Stimulated activated CD4-positive, alpha-beta T cell treated with anti-CD3 and anti-CD28 coated beads, TNF-alpha, amount 100 ng/mL, for 1 hour (primary cell): ENCODE measurements around the gene NPC1.
"Not testable (repeated sequence)": the region's sequence is repeated elsewhere in the genome, so short reads cannot be mapped to it uniquely, and the experiment has no call there.

Experiments used
- DNase-seq, 3 donors: peaks; one replicate each; pipeline ENCODE4 v3.0.0-alpha.2; 2020; ENCODE audit warnings: low read depth in 3 of 3, low spot score in 1 of 3

Gene NPC1

DNA sequence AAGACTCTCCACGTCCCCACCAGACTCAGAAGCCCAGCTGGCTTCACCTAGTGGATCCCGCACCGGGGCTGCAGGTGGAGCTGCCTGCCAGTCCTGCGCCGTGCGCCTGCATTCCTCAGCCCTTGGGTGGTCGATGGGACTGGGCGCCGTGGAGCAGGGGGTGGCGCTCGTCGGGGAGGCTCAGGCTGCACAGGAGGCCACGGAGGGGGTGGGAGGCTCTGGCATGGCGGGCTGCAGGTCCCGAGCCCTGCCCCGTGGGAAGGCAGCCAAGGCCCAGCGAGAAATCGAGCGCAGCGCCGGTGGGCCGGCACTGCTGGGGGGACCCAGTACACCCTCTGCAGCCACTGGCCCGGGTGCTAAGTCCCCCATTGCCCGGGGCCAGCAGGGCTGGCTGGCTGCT is 8.8 kb downstream of the NPC1 start:
- not testable (repeated sequence) for DNase-seq

DNA sequence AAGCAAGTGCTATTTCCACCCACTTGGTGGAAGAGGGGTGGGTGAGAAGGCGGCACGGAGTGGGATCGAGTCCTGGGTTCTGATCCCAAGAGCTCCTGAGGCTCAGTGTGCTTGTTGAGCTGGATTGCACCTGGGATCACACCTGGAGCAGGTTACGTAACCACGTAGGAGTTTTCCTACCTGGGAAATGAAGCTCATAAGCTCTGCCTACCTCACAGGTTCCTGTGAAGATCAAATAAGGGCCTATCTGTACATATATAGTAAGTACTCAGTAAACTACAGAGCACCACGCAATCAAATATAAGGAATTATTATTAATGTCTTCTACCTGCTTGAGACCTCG is 11.0 kb downstream of the NPC1 start:
- no peak for DNase-seq

DNA sequence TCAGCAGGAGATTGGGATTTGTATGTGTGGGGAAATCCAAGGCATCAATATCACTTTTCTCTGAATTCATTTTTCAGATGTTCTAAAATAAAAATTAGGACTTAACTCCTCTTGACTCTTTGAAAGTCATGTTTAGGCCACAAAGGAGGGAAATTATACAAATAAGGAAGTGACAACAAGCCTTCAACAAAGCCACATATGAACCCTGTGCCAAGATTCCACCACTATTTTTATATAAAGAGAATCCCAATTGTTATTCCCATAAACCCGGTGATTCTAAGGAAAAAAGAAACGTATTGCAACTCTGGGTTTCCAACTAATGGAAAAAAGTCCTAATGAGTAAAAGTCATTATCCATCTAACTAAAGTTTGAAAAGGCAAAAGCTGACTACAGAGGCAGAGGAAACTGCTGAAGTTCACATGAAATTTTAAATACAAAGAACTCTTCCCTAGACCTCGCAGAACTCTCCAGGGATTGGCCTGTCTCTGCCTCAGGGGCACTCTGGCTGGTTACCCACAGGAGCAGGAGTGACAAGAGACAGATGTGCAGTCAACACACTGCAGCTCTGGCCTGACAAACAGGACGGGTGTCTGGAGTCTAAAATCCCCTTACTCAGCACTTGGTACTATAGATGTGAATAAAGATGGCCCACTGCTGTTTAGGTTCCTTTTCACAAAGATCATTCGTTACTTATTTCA is 11.5 kb downstream of the NPC1 start:
- no peak for DNase-seq

DNA sequence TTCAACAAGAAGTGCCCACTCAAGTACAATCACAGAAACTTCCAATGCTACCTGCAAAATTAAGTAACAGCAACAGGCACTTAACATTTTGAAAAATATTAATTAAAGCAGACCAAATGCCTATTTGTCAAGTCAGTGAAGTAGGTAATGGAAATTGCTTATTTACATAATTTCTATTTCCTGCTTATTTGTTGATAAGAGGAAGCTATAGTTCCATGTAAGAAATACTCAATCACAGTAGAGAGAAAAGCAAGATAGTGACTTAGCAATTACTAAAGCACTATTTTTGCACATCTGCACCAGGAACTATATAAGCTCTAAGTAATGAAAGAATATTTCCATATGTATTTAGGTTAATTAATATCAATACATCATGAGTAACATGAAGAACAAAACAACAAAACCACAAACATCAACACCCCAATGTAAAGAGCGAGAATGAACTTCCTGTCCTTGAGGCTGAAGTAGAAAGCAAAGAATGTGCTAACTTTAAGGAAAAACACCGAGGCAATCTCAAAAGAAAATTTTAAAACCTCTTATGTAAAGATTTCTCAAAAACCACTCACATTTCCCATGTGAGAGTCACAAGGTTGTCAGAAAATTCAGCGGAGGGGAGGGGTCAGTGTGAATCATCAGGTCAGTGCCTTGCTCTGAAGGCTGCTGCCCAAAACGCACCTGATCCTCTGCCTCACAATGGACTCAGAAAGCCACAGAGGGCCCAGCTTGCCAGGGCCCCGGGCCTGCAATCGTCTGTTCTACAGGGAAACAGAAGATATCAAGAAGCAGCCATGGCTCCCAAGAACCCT is 12.5 kb downstream of the NPC1 start:
- no peak for DNase-seq

DNA sequence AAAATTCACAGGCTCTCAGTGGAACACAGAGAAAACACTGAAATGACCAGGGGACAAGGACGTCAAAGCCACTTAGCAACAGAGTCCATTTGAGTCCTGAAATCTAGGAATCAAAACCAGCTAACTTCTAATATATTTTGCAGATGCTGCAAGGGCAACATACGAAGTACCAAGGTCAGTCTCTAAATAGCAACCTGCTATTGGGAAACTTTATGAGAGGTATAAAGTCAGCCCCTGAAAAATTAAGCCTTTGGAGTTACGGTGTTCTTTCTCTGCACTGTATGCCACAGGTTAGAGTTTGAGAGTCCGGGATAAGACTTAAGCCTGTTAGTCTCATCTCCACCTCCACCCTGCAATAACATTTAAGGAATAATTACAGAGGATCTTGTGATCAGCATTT is 13.3 kb downstream of the NPC1 start:
- no peak for DNase-seq

DNA sequence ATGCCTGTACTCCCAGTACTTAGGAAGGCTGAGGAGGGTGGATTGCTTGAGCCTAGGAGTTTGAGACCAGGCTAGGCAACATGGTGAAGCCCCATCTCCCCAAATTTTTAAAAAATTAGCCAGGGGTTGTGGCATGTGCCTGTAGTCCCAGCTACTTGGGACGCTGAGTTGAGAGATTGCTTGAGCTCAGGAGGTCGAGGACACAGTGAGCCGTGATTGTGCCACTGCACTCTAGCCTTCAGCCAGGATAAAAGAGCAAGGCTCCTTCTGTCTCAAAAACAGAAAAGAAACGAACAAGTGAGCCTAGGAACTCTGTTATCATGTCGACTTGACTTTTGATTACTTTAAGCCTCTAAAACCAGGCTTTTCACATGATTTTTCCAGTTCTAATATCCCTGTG is 13.7 kb downstream of the NPC1 start:
- no peak for DNase-seq

DNA sequence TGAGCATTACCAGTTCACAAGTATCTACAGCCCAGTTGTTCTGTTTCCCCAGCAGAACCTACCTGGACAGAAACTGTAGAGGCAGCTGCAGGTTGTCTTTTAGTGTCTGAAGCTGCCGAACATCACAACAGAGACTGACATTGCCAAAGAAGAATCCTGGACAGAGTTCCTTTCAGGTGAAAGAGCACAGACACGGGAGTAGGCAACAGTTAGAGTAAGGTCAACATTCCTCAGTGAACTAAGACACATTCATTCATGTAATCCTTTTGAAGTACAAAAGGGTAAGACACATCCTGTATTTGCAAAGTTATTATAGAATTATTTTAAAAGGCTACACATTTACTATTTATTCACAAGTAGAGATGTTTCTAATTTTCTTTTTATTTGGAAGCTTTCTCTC is 14.3 kb downstream of the NPC1 start:
- DNase-seq = no peak

DNA sequence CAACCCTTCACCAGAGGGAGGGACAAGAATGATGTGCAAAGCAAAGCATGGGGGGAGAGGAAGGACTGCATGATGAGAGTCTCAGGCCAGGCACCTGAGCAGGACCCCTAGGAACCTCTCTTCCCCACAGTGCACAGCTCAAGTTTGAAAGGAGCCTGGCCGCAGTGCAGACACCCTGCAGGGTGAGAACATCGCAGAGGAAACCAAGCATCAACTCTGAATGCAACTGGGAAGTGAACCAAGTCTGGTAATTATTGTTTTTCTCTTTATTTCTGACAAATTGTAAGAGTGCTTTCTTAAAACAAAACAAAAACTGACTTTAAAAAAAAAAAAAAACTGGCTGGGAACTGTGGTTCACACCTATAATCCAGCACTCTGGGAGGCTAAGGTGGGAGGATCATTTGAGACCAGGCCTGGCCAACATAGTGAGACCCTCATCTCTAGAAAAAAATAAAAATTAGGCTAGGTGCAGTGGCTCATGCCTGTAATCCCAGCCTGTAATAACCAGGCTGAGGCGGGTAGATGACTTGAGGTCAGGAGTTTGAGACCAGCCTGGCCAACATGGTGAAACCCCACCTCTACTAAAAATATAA is 15.3 kb downstream of the NPC1 start:
- DNase-seq = no peak

DNA sequence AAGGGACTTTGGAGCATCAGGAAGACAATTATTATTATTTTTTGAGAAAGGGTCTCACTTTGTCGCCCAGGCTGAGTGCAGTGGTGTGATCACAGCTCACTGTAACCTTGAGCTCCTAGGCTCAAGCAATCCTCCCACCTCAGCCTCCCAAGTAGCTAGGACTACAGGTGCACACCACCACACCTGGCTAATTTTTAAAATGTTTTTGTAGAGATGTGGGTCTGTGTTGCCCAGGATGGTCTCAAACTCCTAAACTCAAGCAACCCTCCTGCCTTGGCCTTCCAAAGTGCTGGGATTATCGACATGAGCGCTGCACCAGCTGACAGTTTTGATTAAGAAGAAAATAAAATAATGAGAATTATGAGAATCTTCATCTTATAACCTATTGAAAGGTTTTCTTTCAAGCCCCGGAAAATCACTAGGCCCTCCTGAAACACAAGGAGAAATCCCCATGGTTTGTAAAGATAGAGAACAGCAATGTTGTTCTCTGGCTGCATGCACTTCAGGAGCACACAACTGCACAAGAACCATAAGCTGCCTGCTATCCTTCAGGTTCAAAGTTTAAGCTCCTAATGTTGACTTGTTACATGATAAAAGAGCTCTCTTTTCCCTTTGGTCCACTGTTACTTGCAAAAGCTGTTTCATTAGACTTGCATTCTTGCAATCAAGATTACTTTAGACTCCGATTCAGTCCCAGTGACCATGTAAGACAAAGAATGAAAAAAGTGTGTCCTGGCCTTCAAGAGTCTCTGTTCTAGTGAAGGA is 16.8 kb downstream of the NPC1 start:
- no peak for DNase-seq

DNA sequence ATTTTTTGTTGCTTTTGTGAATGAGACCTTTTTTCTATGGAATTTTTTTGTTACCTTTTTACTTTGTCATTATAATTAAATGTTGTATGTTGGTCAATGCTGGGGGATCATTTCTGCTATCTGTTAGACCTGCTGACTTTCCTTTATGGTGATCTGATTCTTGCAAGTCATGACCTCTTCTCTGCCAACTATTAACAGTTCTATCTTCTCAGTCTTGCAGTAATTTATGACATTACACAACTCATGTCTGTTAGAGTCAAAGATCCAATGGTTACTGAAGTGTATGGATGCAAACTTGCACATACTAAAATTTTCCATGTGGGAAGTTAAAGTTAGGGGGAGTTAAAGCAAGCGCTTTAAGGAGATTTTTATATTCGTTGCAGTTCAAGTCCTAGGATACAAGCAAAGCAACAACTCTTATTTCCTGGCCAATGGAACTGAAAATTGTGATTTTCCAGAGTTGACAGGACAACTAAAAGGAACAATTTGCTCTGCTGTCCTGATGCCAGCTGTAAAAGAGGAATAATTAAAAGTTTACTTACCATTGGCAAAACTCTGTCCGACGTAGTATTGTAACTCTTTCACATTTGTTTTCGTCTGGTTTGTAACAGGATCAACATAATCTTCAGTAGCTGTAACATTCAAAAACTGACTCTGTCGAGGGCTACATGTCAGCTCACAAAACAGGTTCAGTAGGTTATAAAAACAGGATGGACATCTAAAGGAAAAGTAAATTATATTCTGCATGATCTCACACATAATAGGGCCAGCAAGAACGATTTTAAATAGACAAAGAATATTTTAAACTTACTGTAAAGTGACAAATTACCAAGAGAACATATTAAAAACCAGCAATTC is 17.8 kb downstream of the NPC1 start:
- no peak for DNase-seq

DNA sequence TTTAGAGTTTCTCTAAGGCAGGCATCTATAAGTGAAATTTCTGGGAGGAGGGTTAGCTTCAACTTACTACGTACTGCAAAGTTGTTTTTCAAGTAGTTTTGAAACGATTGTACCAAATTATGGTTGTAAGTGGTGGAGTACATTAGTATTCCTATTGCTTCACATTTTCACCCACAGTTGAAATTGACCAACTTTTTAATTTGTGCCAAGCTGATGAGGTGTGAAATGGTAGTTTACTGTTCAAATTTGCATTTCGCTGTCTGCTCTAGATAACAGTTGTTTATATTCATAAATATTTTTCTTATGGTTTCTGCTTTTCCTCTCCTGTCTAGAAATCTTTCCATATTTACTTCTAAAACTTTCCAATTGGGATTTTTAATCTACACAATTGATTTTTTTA is 18.6 kb downstream of the NPC1 start:
- DNase-seq = no peak

DNA sequence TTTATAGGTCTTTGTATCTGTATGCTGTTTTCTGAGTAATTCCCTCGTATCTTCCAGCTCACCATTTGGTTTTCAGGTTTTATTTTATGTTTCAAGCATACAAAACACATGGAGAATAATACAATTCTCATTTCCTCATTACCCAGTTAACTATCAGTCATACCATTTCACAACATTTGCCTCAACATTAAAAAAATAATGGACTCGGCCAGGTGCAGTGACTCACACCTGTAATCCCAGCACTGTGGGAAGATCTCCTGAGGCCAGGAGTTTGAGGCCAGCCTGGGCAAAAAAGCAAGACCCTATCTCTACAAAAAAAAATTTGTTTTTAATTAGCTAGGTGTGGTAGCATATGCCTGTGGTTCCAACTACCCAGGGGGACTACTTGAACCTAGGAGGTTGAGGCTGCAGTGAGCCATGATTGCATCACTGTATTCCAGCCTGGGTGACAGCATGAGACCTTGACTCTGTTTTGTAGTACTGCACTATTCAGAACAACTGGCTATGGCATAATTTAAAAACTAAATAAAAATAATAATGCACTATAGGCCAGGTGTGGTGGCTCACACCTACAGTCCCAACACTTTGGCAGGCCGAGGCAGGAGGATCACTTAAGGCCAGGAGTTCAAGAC is 20.3 kb downstream of the NPC1 start:
- DNase-seq = no peak

DNA sequence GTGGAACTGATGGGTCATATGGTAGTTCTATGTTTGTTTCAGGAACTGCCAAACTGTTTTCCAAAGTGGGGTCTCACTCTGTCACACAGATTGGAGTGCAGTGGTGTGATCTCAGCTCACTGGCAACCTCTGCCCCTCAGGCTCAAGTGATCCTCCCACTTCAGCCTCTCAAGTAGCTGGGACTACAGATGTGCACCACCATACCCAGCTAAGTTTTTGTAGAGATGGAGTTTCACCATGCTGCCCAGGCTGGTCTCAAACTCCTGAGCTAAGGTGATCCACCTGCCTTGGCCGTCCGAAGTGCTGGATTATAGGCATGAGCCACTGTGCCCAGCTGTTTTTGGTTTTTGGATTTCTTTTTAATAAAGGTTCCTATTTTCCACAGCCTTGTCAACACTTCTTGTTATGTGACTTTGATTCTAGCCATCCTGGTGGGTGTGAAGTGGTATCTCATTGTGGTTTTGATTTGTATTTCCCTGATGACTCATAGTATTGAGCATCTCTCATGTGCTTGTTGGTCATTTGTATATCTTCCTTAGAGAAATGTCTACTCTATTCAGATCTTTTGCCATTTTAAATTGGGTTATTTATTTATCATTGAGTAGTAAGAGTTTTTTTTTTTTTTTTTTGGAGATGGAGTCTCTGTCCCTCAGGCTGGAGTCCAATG is 22.8 kb downstream of the NPC1 start:
- no peak for DNase-seq

DNA sequence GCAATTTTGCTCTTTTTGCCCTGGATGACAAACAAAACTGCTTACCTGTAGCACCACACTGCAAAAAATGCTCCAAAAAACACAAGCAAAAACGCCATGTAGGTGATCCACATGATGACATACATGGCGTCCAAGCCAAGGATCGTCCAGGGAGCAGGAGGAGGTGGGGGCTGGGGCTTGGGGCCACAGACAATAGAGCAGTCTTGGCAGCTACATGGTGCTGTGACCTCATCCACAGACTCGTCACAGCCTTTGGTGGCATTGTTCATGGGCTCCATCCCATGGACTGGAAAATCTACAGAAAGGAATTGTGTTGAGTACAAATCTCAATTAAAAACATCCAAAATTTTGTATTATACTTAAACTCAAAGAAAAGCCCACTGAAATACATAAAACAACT is 26.1 kb downstream of the NPC1 start:
- DNase-seq = no peak

DNA sequence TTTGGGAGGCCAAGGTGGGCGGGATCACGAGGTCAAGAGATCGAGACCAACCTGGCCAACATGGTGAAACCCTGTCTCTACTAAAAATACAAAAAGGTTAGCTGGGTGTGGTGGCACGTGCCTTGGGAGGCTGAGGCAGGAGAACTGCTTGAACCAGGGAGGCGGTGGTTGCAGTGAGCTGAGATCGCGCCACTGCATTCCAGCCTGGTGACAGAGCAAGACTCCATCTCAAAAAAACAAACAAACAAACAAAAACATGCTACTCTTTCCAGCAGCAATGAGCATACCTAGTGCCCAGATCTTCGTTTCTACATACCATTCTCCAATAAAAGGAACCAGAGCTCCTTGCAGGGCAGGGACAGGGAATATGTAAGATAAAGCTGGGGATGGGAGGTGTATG is 28.8 kb downstream of the NPC1 start:
- not testable (repeated sequence) for DNase-seq

DNA sequence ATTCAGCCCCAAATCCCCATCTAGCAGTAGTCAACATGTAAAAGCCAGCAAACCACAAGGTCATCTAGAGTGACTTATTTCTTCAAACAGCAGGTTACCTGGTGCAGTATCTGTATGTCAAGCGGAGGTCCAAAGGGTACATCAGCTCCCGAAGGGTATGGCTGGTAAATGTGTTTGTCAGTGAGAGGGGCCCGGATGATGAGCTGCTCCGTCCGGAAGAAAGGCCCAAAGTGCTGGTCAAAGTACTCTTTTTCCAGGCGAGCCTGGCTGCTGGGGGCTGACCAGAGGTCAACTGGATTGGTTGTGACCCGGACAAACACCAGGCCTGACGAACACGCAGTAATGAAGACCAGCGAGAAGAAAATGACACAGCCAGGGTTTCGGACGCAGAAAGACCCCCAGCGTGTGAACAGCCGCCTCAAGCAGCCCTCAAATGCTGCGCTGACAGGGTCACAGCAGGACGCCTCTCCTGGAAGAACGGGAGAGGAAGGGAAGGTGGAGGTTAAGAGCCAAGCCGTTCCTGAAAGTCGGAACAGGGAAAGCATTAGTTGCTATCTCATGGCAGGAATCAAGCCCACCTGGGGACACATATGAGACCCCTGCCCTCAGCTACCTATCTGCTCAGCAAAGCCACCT is 30.0 kb downstream of the NPC1 start:
- DNase-seq = no peak

DNA sequence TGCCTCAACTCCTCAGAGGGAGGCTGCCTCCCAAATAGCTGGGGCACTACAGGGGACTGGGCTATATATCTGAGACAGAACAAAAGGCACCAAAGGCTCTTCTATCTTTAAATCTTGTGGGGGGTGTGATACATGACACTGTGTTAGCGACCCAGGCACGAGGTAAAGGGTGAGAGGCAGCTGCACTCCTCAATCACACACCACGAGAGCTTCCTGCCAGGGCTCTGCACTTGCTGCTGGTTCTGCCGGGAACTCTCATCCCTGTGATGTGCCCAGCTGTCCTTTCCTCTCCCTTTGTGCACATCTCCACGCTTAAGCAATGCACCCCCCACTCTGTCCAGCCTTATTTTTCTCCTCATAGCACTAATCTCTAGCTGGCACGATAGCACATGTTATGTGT is 32.4 kb downstream of the NPC1 start:
- DNase-seq = no peak

DNA sequence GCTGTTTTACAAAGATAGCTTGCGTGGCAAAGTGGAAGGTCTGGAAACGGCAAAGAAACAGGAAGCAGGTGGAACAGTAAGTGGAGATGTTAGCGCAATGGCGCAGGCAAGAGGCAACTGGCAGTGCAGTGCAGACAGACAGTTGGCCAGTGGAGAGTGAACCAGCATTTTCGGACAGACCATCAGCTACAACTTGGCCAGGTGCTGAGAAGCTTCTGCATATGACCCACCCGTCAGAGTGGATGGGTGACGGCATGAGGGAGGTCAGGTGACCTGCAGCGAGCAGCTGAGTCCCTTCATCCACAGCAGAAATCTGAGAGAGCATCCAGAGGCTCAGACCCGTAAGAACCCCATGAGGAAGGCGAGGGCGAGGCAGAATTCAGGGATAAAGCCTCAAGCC is 33.8 kb downstream of the NPC1 start:
- DNase-seq = no peak

DNA sequence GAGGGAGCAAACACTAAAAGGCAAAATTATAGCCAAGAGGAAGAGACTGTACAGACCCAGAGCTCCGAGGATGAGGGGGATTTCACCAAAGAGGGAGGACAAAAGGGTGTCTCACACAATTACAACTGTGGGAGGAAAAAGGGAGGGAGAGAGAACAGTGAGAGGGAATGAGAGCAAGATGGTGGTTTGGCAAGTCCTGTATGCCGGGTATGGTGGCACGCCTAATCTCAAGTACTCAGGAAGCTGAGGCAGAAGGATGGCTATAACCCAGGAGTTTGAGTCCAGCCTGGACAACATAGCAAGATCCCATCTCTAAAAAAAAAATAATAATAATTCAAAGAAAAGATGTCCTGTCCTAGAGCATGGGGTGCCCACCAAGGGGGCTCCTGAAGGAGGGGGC is 34.3 kb downstream of the NPC1 start:
- DNase-seq = no peak
